ENCODE measurements around the gene PRDX1. TPM values are rescaled to one million over a fixed set of nuclear protein-coding genes. Genes with fewer than 3 reads are reported as not detected.
A peak's percentile ranks its signal among the peaks of the same experiment; 100 is the strongest.
"Not testable (repeated sequence)": the region's sequence is repeated elsewhere in the genome, so short reads cannot be mapped to it uniquely, and the experiment has no call there.

The PRDX1 gene
- total RNA-seq, 1 donor from 2014 or later: 698 TPM

GRCh38 chr1:45535988-45536766 lies 14.5 kb upstream of the PRDX1 start:
- DNase-seq: no peak

- DNase-seq: no peak
Measured at GRCh38 chr1:45531873-45532272, 10.2 kb upstream of the PRDX1 start.

- DNase-seq: no peak
Measured at GRCh38 chr1:45530632-45531135, 9.0 kb upstream of the PRDX1 start.

GRCh38 chr1:45526135-45526644 lies 4.5 kb upstream of the PRDX1 start:
- no peak for DNase-seq

GRCh38 chr1:45523975-45524374 lies 2.3 kb upstream of the PRDX1 start:
- DNase-seq: not testable (repeated sequence)

- not testable (repeated sequence) for DNase-seq
Measured at GRCh38 chr1:45523516-45523915, 1.8 kb upstream of the PRDX1 start.

GRCh38 chr1:45522324-45523104 lies 830 bp upstream of the PRDX1 start:
- no peak for DNase-seq

- DNase-seq: not testable (repeated sequence)
Measured at GRCh38 chr1:45519774-45520173, 1.9 kb downstream of the PRDX1 start.

- DNase-seq: peak; percentile 15
Measured at GRCh38 chr1:45518910-45519309, 2.8 kb downstream of the PRDX1 start.

- DNase-seq: not testable (repeated sequence)
Measured at GRCh38 chr1:45518366-45518765, 3.3 kb downstream of the PRDX1 start.

- no peak for DNase-seq
Measured at GRCh38 chr1:45516465-45516864, 5.2 kb downstream of the PRDX1 start.

GRCh38 chr1:45516036-45516435 lies 5.6 kb downstream of the PRDX1 start:
- DNase-seq: no peak

GRCh38 chr1:45513532-45514260 lies 8.0 kb downstream of the PRDX1 start:
- DNase-seq: not testable (repeated sequence)

- DNase-seq: peak; percentile 88
Measured at GRCh38 chr1:45512641-45513054, 9.0 kb downstream of the PRDX1 start.

GRCh38 chr1:45510972-45511527 lies 10.6 kb downstream of the PRDX1 start:
- no peak for DNase-seq

GRCh38 chr1:45510036-45510971 lies 11.4 kb downstream of the PRDX1 start:
- no peak for DNase-seq

GRCh38 chr1:45508295-45509151 lies 13.2 kb downstream of the PRDX1 start:
- no peak for DNase-seq

GRCh38 chr1:45507893-45508292 lies 13.8 kb downstream of the PRDX1 start:
- DNase-seq: no peak

GRCh38 chr1:45507195-45507594 lies 14.5 kb downstream of the PRDX1 start:
- no peak for DNase-seq

All from dermis blood vessel endothelial cell (primary cell).